CD4-positive, alpha-beta T cell (primary cell): ENCODE results near the gene NUP210. TPM values are rescaled to one million over a fixed set of nuclear protein-coding genes. Genes with fewer than 3 reads are reported as not detected.

Source experiments
- ATAC-seq: fragments of 200-7000 bp; cut with Tn5 transposase; one replicate; pipeline ENCODE4 v1.10.0; 2022; ENCODE audit warnings: mild to moderate bottlenecking; ENCODE audit not compliant: poor library complexity
- CTCF ChIA-PET: fragments of 350-600 bp; sonication (Branson Sonifier 250); formaldehyde crosslinking; loops from one replicate; lab custom pipeline; 2021; ENCODE audit warnings: antibody characterized with exemption, inconsistent platforms; lab: Charles Lee
- POLR2A ChIA-PET: fragments of 350-600 bp; sonication (Branson Sonifier 250); formaldehyde crosslinking; loops from one replicate; lab custom pipeline; 2021; ENCODE audit warnings: antibody characterized with exemption, inconsistent platforms; lab: Charles Lee
- DNase-seq, 14 experiments: peaks; one replicate each; pipeline ENCODE4 v3.0.0-alpha.2; 2013 to 2020; ENCODE audit warnings: mixed read lengths in 2 of 14
- H3K27ac ChIP-seq, 2 donors: one replicate each; pipeline versions ENCODE4 v1.5.1 to v1.7.0; 2013; ENCODE audit warnings: low read length in 2 of 2, low read depth in 1 of 2, mild to moderate bottlenecking in 1 of 2
- H3K27me3 ChIP-seq, 2 experiments: 1 replicate in 1 of 2; 2 replicates in 1 of 2; pipeline versions ENCODE4 v1.6.1 to v1.7.0; 2013; ENCODE audit warnings: low read length in 2 of 2, control low read depth in 1 of 2, mild to moderate bottlenecking in 1 of 2, moderate library complexity in 1 of 2; ENCODE audit not compliant: insufficient read depth in 2 of 2, control insufficient read depth in 1 of 2
- H3K36me3 ChIP-seq: one replicate; pipeline ENCODE4 v1.6.1; 2013; ENCODE audit warnings: low read length, control low read depth; ENCODE audit not compliant: insufficient read depth
- H3K4me1 ChIP-seq: one replicate; pipeline ENCODE4 v1.6.1; 2013; ENCODE audit warnings: low read length, control low read depth; ENCODE audit not compliant: insufficient read depth
- H3K4me3 ChIP-seq: one replicate; pipeline ENCODE4 v1.5.1; 2013; ENCODE audit warnings: mild to moderate bottlenecking, low read length, moderate library complexity
- H3K9me3 ChIP-seq, 2 experiments: 1 replicate in 1 of 2; 2 replicates in 1 of 2; pipeline versions ENCODE4 v1.6.1 to v1.7.0; 2013; ENCODE audit warnings: low read length in 2 of 2, mild to moderate bottlenecking in 2 of 2, control low read depth in 1 of 2, moderate library complexity in 1 of 2; ENCODE audit not compliant: control insufficient read depth in 1 of 2, insufficient read depth in 1 of 2
- H3K27ac Mint-ChIP-seq: one replicate; pipeline ENCODE4 v1.8.0; 2020; ENCODE audit warnings: mixed read lengths
- H3K27me3 Mint-ChIP-seq: one replicate; pipeline ENCODE4 v1.8.0; 2021; ENCODE audit warnings: mixed read lengths
- H3K36me3 Mint-ChIP-seq: one replicate; pipeline ENCODE4 v1.8.0; 2021; ENCODE audit warnings: low read depth, mixed read lengths
- H3K4me1 Mint-ChIP-seq: one replicate; pipeline ENCODE4 v1.8.0; 2021; ENCODE audit warnings: low read depth, mixed read lengths
- H3K4me3 Mint-ChIP-seq: one replicate; pipeline ENCODE4 v1.8.0; 2020; ENCODE audit warnings: mild to moderate bottlenecking, mixed read lengths
- H3K9me3 Mint-ChIP-seq: one replicate; pipeline ENCODE4 v1.8.0; 2020; ENCODE audit warnings: mixed read lengths
- intact Hi-C, 2 experiments: fragments of 100-400 bp; cut with DNase I in 1 of 2; cut with micrococcal nuclease in 1 of 2; formaldehyde crosslinking; loops; one replicate each; pipeline versions ENCODE4 v1.15.1 to v1.9.0; 2023 to 2025; cut with DNase I, micrococcal nuclease
- total RNA-seq, 174 experiments: library from RNA in 2 of 174; stranded (reverse) in 2 of 174; gene quantifications; one replicate each; pipeline ENCODE4 v1.2.3 and lab custom pipeline; 2021 to 2026
- TF ChIP-seq, protein P1 (sequence below): fragments of 200-600 bp; IDR thresholded peaks from one replicate; pipeline ENCODE4 v1.8.0; 2022; ENCODE audit warnings: antibody characterized with exemption, mild to moderate bottlenecking

Gene NUP210
- total RNA-seq, 2 experiments from 2014 or later: 82.0 to 83.5 TPM

DNA sequence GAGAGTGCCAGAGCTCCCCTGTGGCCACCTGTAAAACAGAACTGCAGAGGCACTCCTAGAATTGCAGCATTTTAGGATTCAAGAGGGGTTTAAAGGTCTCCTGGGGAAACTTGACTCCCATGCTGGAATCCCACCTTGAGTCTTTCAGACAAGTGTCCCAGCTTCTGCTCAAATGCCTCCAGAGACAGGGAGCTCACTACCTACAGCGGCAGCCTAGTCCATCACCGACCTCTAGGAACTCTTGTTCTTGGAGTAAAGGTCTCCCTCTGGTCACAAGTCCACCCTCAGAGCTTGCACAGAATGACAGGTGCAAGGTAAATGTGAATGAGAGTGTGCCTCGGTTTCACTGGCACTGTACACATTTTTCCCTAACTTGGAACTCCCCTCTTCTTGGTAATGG is 72.0 kb downstream of the NUP210 start:
- Mint-ChIP-seq H3K4me3 (peak overlapping the region; percentile 87), H3K9me3 (no peaks in the 10 kb centered on the region), H3K4me1 (peaks cover 54% of the 10 kb centered on the region), H3K27ac (peak overlapping the region; percentile 85), H3K36me3 (peaks cover 77% of the 10 kb centered on the region), H3K27me3 (no peaks in the 10 kb centered on the region)
- Histone ChIP-seq H3K4me1 (peaks cover 51% of the 10 kb centered on the region), H3K9me3 (peaks cover 0 to 13% of the 10 kb centered on the region in 2 experiments), H3K36me3 (peaks cover 72% of the 10 kb centered on the region), H3K4me3 (no peak overlapping the region), H3K27me3 (no peaks in the 10 kb centered on the region), H3K27ac (peak overlapping the region; percentile 39 to 54)
- intact Hi-C loops: loop anchor here in 1 of 2 experiments (2.0 to 10.0 kb wide), 3 partner anchors 69 to 527 kb away; no protein-coding TSS in a partner anchor
- TF ChIP-seq, protein P1, sequence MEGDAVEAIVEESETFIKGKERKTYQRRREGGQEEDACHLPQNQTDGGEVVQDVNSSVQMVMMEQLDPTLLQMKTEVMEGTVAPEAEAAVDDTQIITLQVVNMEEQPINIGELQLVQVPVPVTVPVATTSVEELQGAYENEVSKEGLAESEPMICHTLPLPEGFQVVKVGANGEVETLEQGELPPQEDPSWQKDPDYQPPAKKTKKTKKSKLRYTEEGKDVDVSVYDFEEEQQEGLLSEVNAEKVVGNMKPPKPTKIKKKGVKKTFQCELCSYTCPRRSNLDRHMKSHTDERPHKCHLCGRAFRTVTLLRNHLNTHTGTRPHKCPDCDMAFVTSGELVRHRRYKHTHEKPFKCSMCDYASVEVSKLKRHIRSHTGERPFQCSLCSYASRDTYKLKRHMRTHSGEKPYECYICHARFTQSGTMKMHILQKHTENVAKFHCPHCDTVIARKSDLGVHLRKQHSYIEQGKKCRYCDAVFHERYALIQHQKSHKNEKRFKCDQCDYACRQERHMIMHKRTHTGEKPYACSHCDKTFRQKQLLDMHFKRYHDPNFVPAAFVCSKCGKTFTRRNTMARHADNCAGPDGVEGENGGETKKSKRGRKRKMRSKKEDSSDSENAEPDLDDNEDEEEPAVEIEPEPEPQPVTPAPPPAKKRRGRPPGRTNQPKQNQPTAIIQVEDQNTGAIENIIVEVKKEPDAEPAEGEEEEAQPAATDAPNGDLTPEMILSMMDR: no peak
- ChIA-PET CTCF (interaction anchor here (0.9 kb wide), 1 partner anchor 104 kb away, joined by 3 read pairs; no protein-coding TSS in a partner anchor), POLR2A (interaction anchor here (0.6 to 4.9 kb wide), 17 partner anchors 10 to 1303 kb away, joined by 3 to 73 read pairs (median 5); partner anchors contain the start of genes CCDC174, HDAC11 and NUP210)
- ATAC-seq (no peak), DNase-seq (no peak)

DNA sequence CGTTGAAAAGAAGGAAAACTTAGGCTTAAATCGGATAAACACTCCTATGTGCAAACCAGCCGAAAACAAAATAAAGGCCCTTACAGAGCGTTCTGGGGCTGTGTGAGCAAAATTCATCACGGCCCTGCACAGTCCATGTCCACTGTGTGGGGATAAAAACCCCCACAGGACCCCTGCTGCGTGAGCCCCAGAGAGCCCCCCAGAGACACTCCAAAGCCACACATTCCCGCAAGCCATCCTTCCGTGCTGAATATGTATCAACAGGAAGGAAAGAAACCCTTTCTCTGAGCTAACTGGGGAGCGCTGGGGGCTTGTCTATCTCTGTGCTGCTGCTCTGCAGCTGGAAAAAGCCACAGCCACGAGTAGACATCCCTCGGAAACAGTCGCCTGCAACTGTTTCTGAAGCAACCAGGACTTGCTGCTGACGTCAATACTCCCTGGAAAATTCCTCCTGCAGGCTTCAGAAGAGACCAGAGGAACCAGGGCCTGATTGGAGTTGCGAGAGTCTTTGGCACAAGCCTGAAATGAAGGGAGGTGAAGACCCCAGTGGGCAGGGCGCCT is 72.7 kb downstream of the NUP210 start:
- peaks cover 72% of the 10 kb centered on the region for H3K36me3 ChIP-seq
- peak overlapping the region; percentile 39 to 54 for H3K27ac ChIP-seq
- H3K9me3 Mint-ChIP-seq: no peaks in the 10 kb centered on the region

More for the DNA sequence above, 72.7 kb downstream of the NUP210 start:
- CTCF ChIA-PET: interaction anchor here (1.5 to 2.2 kb wide), 2 partner anchors 11 to 44 kb away, joined by 7 to 8 read pairs; no protein-coding TSS in a partner anchor
- ATAC-seq (no peak), DNase-seq (peak in 1 of 14 experiments; percentile 15)
- peaks cover 54% of the 10 kb centered on the region for H3K4me1 Mint-ChIP-seq
- peak overlapping the region; percentile 85 for H3K27ac Mint-ChIP-seq
- no peak overlapping the region for H3K4me3 ChIP-seq
- peaks cover 0 to 9% of the 10 kb centered on the region in 2 experiments for H3K9me3 ChIP-seq
- no peaks in the 10 kb centered on the region for H3K27me3 ChIP-seq
- intact Hi-C loops: loop anchor here (2.0 to 10.0 kb wide), 3 partner anchors 73 to 527 kb away; partner anchors contain the start of gene NUP210 (in 1 of the 2)
- H3K4me1 ChIP-seq: peaks cover 45% of the 10 kb centered on the region
- H3K27me3 Mint-ChIP-seq: no peaks in the 10 kb centered on the region
- TF ChIP-seq, protein P1: no peak
- POLR2A ChIA-PET: interaction anchor here (1.0 to 4.9 kb wide), 9 partner anchors 11 to 1304 kb away, joined by 3 to 73 read pairs (median 7); partner anchors contain the start of genes CCDC174, HDAC11 and NUP210
- H3K36me3 Mint-ChIP-seq: peaks cover 75% of the 10 kb centered on the region
- H3K4me3 Mint-ChIP-seq: peak overlapping the region; percentile 68
